OCI-LY3 (cell line): ENCODE results near the gene MMP27.

ENCODE experiments used
- CTCF ChIP-seq: fragments of 200-600, 300-600 bp; sonication (generic); IDR thresholded peaks from 2 replicates; pipeline ENCODE4 v1.5.1; 2014; ENCODE audit warnings: antibody characterized with exemption, low read length, low read depth
- EZH2phosphoT487 ChIP-seq: fragments of 200-600 bp; shearing (Covaris generic); IDR thresholded peaks from 2 replicates; pipeline ENCODE4 v1.6.1; 2018; ENCODE audit warnings: antibody characterized with exemption, mixed run types, low read depth

DNA sequence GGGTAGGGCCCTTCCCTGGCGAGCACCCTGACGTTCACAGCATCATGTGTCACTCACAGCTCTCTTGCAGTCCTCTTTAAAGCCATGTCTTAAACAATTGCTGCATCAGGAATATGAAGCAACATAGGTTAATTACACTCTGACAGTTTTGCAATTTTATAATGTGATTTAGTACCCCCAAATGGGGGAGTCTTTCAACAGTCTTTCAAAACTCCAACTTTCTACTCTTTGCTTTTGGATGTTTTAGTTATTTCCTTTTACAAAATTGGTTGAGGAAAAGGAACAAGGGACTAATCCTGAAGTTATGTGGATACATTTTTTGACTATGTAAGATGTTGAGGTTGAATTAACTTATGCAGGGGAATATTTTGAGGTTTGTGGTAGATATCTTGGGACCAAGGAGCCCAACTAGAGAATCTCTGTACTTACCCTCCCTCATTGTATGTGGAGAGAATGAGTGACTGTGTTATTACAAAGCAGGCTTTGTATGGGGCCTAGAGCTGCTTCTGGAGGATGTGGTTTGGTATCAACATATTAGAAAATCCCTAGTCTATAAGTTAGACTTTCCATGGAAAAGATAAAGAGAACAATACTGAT, 19.4 kb upstream of the MMP27 start, which contains the start of gene MMP8:
- TF ChIP-seq CTCF (no peak), EZH2phosphoT487 (no peak)
